AG09319 (cell line): ENCODE measurements around the gene NSD1.

ENCODE experiments used
- DNase-seq: peaks from one replicate; pipeline ENCODE4 v3.0.0-alpha.2; 2010; ENCODE audit warnings: low read depth; ENCODE audit errors: extremely low read depth
- CTCF ChIP-seq: IDR thresholded peaks from 2 replicates; pipeline ENCODE4 v1.5.1; 2011; ENCODE audit warnings: low read depth, mild to moderate bottlenecking, inconsistent platforms, low read length, moderate library complexity

NSD1 gene

GRCh38 chr5:177270653-177271052, 137.1 kb downstream of the NSD1 start:
- no peak for DNase-seq
- TF ChIP-seq CTCF, result no peak

- DNase-seq, result no peak
Observed at GRCh38 chr5:177271113-177271512, 137.5 kb downstream of the NSD1 start.

GRCh38 chr5:177275883-177276282, 142.3 kb downstream of the NSD1 start:
- DNase-seq, result no peak
- no peak for TF ChIP-seq CTCF

More at GRCh38 chr5:177271113-177271512, 137.5 kb downstream of the NSD1 start:
- TF ChIP-seq CTCF, result no peak

- DNase-seq, result no peak
- no peak for TF ChIP-seq CTCF
Observed at GRCh38 chr5:177276886-177277285, 143.3 kb downstream of the NSD1 start.

GRCh38 chr5:177288191-177288590, 154.6 kb downstream of the NSD1 start:
- no peak for DNase-seq
- no peak for TF ChIP-seq CTCF

- DNase-seq, result no peak
- no peak for TF ChIP-seq CTCF
Observed at GRCh38 chr5:177290816-177291596, 157.4 kb downstream of the NSD1 start.

GRCh38 chr5:177291735-177292134, 158.2 kb downstream of the NSD1 start:
- DNase-seq, result no peak

More at GRCh38 chr5:177291735-177292134, 158.2 kb downstream of the NSD1 start:
- no peak for TF ChIP-seq CTCF
